Trophoblast cell (in vitro differentiated cells and primary cell): ENCODE results near the gene C17orf113. TPM values are rescaled to one million over a fixed set of nuclear protein-coding genes. Genes with fewer than 3 reads are reported as not detected.

ENCODE experiments used
- DNase-seq, 2 donors: peaks; one replicate each; pipeline ENCODE4 v3.0.0-alpha.2; 2016
- H2AFZ ChIP-seq: 2 replicates; pipeline ENCODE4 v1.6.1; 2013; ENCODE audit warnings: low read length, moderate library complexity, mild to moderate bottlenecking; ENCODE audit not compliant: insufficient read depth, poor library complexity
- H2AK5ac ChIP-seq: 2 replicates; pipeline ENCODE4 v1.6.1; 2013; ENCODE audit warnings: mild to moderate bottlenecking, low read length
- H2BK120ac ChIP-seq: 2 replicates; pipeline ENCODE4 v1.6.1; 2013; ENCODE audit warnings: low read length, mild to moderate bottlenecking, moderate library complexity; ENCODE audit not compliant: insufficient read depth, poor library complexity
- H2BK12ac ChIP-seq: 2 replicates; pipeline ENCODE4 v1.6.1; 2013; ENCODE audit warnings: mild to moderate bottlenecking, low read length, moderate library complexity
- H2BK5ac ChIP-seq: 2 replicates; pipeline ENCODE4 v1.6.1; 2013; ENCODE audit warnings: low read length, low read depth, moderate library complexity, mild to moderate bottlenecking; ENCODE audit not compliant: poor library complexity
- H3K14ac ChIP-seq: 2 replicates; pipeline ENCODE4 v1.6.1; 2013; ENCODE audit warnings: mild to moderate bottlenecking, low read length
- H3K18ac ChIP-seq: 2 replicates; pipeline ENCODE4 v1.6.1; 2013; ENCODE audit warnings: mild to moderate bottlenecking, low read length
- H3K23ac ChIP-seq: 2 replicates; pipeline ENCODE4 v1.6.1; 2013; ENCODE audit warnings: low read length
- H3K27ac ChIP-seq: 2 replicates; pipeline ENCODE4 v1.5.1; 2013; ENCODE audit warnings: low read depth, mild to moderate bottlenecking, inconsistent platforms, low read length, moderate library complexity
- H3K27me3 ChIP-seq: 2 replicates; pipeline ENCODE4 v1.6.1; 2013; ENCODE audit warnings: inconsistent platforms, mild to moderate bottlenecking, low read length, moderate library complexity; ENCODE audit not compliant: insufficient read depth
- H3K36me3 ChIP-seq, 2 experiments: 1 replicate in 1 of 2; 2 replicates in 1 of 2; pipeline ENCODE4 v1.6.1; 2013; ENCODE audit warnings: low read length in 2 of 2, mild to moderate bottlenecking in 2 of 2, moderate library complexity in 1 of 2; ENCODE audit not compliant: insufficient read depth in 2 of 2, control insufficient read depth in 1 of 2
- H3K4ac ChIP-seq: 2 replicates; pipeline ENCODE4 v1.6.1; 2013; ENCODE audit warnings: low read depth, mild to moderate bottlenecking, low read length, moderate library complexity
- H3K4me1 ChIP-seq, 2 experiments: 1 replicate in 1 of 2; 2 replicates in 1 of 2; pipeline ENCODE4 v1.6.1; 2013; ENCODE audit warnings: low read length in 2 of 2, mild to moderate bottlenecking in 2 of 2, moderate library complexity in 1 of 2; ENCODE audit not compliant: insufficient read depth in 2 of 2, control insufficient read depth in 1 of 2
- H3K4me2 ChIP-seq: 2 replicates; pipeline ENCODE4 v1.6.1; 2013; ENCODE audit warnings: inconsistent platforms, mild to moderate bottlenecking, low read length, moderate library complexity
- H3K4me3 ChIP-seq: 2 replicates; pipeline ENCODE4 v1.5.1; 2013; ENCODE audit warnings: mild to moderate bottlenecking, low read depth, low read length, inconsistent platforms
- H3K79me1 ChIP-seq: one replicate; pipeline ENCODE4 v1.6.1; 2013; ENCODE audit warnings: low read length
- H3K79me2 ChIP-seq: 2 replicates; pipeline ENCODE4 v1.6.1; 2013; ENCODE audit warnings: low read length, mild to moderate bottlenecking; ENCODE audit not compliant: control insufficient read depth, insufficient read depth, poor library complexity
- H3K9ac ChIP-seq: 2 replicates; pipeline ENCODE4 v1.6.1; 2013; ENCODE audit warnings: mild to moderate bottlenecking, low read length
- H3K9me3 ChIP-seq: 2 replicates; pipeline ENCODE4 v1.6.1; 2013; ENCODE audit warnings: low read depth, mild to moderate bottlenecking, control low read depth, inconsistent platforms, low read length; ENCODE audit not compliant: insufficient read depth
- H4K12ac ChIP-seq: 2 replicates; pipeline ENCODE4 v1.6.1; 2013; ENCODE audit warnings: low read depth, mild to moderate bottlenecking, low read length, moderate library complexity
- H4K8ac ChIP-seq: 2 replicates; pipeline ENCODE4 v1.6.1; 2013; ENCODE audit warnings: low read depth, mild to moderate bottlenecking, low read length, moderate library complexity
- H4K91ac ChIP-seq: one replicate; pipeline ENCODE4 v1.6.1; 2013; ENCODE audit warnings: low read depth, mild to moderate bottlenecking, low read length, moderate library complexity
- WGBS: extraction: QIAGEN DNeasy Blood & Tissue Kit; methylation state at CpG from one replicate; pipeline ENCODE4 v1.1.7; 2013; ENCODE audit warnings: missing lambda C conversion rate; ENCODE audit not compliant: insufficient read length, insufficient coverage; ENCODE audit errors: extremely low coverage; 5-methylcytosine and 5-hydroxymethylcytosine counted together
- polyA plus RNA-seq: library from polyadenylated mRNA; stranded (reverse); fragments of 200-250 nt; gene quantifications from 2 replicates; pipeline ENCODE4 v1.2.3, GENCODE V29; 2013

Gene C17orf113
- 0.34 and 0.37 TPM in 2 replicates for polyA plus RNA-seq

GRCh38 chr17:42050393-42051012, at the start of gene C17orf113:
C17orf113 (minus strand) TSS chr17:42050601; CDS start chr17:42043376, 7,225 bp downstream.
- Histone ChIP-seq H3K9ac (no peak within 1 kb of the TSS), H3K27me3 (no peaks in the 10 kb centered on the region)

GRCh38 chr17:42098730-42099399, 48.5 kb upstream of the C17orf113 start:
- WGBS, result no CpG with 5 or more reads among the region's 14 CpGs
- Histone ChIP-seq H2AK5ac (no peak overlapping the region), H2BK12ac (no peak overlapping the region), H3K4me2 (no peak overlapping the region), H3K9ac (no peak overlapping the region), H3K36me3 (no peaks in the 10 kb centered on the region), H2BK120ac (no peak overlapping the region), H4K8ac (no peak overlapping the region), H4K91ac (no peak overlapping the region), H3K18ac (no peak overlapping the region), H3K27ac (no peak overlapping the region), H4K12ac (no peak overlapping the region), H3K4me3 (no peak overlapping the region), H3K27me3 (peaks cover 15% of the 10 kb centered on the region), H3K4ac (no peak overlapping the region), H3K79me2 (no peaks in the 10 kb centered on the region), H2AFZ (no peak overlapping the region), H3K79me1 (no peaks in the 10 kb centered on the region), H3K4me1 (peaks cover 0 to 2% of the 10 kb centered on the region in 2 experiments), H3K23ac (no peak overlapping the region), H3K9me3 (peaks cover 2% of the 10 kb centered on the region), H3K14ac (no peak overlapping the region), H2BK5ac (no peak overlapping the region)
- no peak for DNase-seq

More at GRCh38 chr17:42050393-42051012, at the start of gene C17orf113:
- H3K79me2 ChIP-seq, result peaks cover 1% of the 10 kb centered on the region
- peak within 1 kb of the TSS; percentile 47 for H2AFZ ChIP-seq
- H3K4ac ChIP-seq, result no peak within 1 kb of the TSS
- peak in 1 of 2 donors; percentile 49 for DNase-seq
- H3K23ac ChIP-seq, result no peak within 1 kb of the TSS
- H2AK5ac ChIP-seq, result no peak within 1 kb of the TSS
- no peak within 1 kb of the TSS for H3K27ac ChIP-seq
- H3K79me1 ChIP-seq, result no peaks in the 10 kb centered on the region
- peak within 1 kb of the TSS; percentile 14 for H2BK120ac ChIP-seq
- peak within 1 kb of the TSS; percentile 81 for H3K14ac ChIP-seq
- no peak within 1 kb of the TSS for H3K18ac ChIP-seq
- peak within 1 kb of the TSS; percentile 67 for H3K4me3 ChIP-seq
- H3K36me3 ChIP-seq, result no peaks in the 10 kb centered on the region
- H3K4me1 ChIP-seq, result peaks cover 3 to 6% of the 10 kb centered on the region in 2 experiments
- no CpG with 5 or more reads among the region's 65 CpGs for WGBS
- peak within 1 kb of the TSS; percentile 78 for H4K91ac ChIP-seq
- no peaks in the 10 kb centered on the region for H3K9me3 ChIP-seq
- H2BK12ac ChIP-seq, result no peak within 1 kb of the TSS
- H2BK5ac ChIP-seq, result no peak within 1 kb of the TSS
- peak within 1 kb of the TSS; percentile 64 for H4K12ac ChIP-seq
- H3K4me2 ChIP-seq, result peak within 1 kb of the TSS; percentile 79
- peak within 1 kb of the TSS; percentile 82 for H4K8ac ChIP-seq

GRCh38 chr17:42097691-42098631, 47.6 kb upstream of the C17orf113 start, which contains the start of gene ZNF385C:
ZNF385C (minus strand) TSS chr17:42098473; CDS start chr17:42063056, 35,417 bp downstream.
- Histone ChIP-seq H3K36me3 (no peaks in the 10 kb centered on the region), H3K18ac (no peak within 1 kb of the TSS), H2BK12ac (no peak within 1 kb of the TSS), H3K9me3 (peaks cover 2% of the 10 kb centered on the region), H2BK5ac (no peak within 1 kb of the TSS), H4K8ac (no peak within 1 kb of the TSS), H2AFZ (no peak within 1 kb of the TSS), H3K79me2 (no peaks in the 10 kb centered on the region), H3K4me3 (no peak within 1 kb of the TSS), H4K91ac (no peak within 1 kb of the TSS), H3K9ac (no peak within 1 kb of the TSS), H3K4ac (no peak within 1 kb of the TSS), H2AK5ac (no peak within 1 kb of the TSS), H3K23ac (no peak within 1 kb of the TSS), H3K14ac (no peak within 1 kb of the TSS), H3K4me2 (peak within 1 kb of the TSS; percentile 38), H4K12ac (no peak within 1 kb of the TSS), H3K4me1 (peaks cover 0 to 2% of the 10 kb centered on the region in 2 experiments), H2BK120ac (no peak within 1 kb of the TSS), H3K27ac (no peak within 1 kb of the TSS), H3K27me3 (peaks cover 15% of the 10 kb centered on the region), H3K79me1 (no peaks in the 10 kb centered on the region)
- WGBS, result no CpG with 5 or more reads among the region's 52 CpGs
- DNase-seq, result peak in 1 of 2 donors; percentile 40
